ENCODE measurements around the gene CRYGS.

DNA sequence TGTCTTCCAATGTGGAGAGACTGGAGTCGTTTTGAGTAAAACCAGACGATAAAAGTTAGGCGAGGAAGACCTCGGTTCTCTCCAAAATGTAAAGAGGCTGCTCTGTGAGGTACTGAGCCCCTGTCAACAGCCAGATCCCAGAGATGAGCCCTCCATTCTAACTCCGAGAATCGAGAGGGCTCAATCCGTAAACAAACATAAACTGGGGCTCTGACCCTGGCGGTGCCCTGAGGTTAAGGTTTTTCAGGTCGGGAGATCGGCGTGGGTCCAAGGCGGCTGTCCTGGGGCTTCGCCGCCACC lies 22.5 kb upstream of the CRYGS start:
- TF ChIP-seq, protein P1, sequence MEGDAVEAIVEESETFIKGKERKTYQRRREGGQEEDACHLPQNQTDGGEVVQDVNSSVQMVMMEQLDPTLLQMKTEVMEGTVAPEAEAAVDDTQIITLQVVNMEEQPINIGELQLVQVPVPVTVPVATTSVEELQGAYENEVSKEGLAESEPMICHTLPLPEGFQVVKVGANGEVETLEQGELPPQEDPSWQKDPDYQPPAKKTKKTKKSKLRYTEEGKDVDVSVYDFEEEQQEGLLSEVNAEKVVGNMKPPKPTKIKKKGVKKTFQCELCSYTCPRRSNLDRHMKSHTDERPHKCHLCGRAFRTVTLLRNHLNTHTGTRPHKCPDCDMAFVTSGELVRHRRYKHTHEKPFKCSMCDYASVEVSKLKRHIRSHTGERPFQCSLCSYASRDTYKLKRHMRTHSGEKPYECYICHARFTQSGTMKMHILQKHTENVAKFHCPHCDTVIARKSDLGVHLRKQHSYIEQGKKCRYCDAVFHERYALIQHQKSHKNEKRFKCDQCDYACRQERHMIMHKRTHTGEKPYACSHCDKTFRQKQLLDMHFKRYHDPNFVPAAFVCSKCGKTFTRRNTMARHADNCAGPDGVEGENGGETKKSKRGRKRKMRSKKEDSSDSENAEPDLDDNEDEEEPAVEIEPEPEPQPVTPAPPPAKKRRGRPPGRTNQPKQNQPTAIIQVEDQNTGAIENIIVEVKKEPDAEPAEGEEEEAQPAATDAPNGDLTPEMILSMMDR (IDR thresholded peaks at IDR 0.05) = no peak
- no peak for TF ChIP-seq POLR2A (IDR thresholded peaks at IDR 0.05)

All from ovary (tissue), 3 donors.